Bronchial epithelial cell (primary cell): ENCODE results near the gene DQX1. TPM values are rescaled to one million over a fixed set of nuclear protein-coding genes. Genes with fewer than 3 reads are reported as not detected.

Experiments
- DNase-seq: peaks from one replicate; pipeline ENCODE4 v3.0.0-alpha.2; 2010; ENCODE audit warnings: low read depth
- FAIRE-seq: peaks from 2 replicates; lab custom pipeline; 2011; peaks lifted over from hg19 to GRCh38; lab: Jason Lieb, UNC
- H3K27me3 ChIP-seq: 2 replicates; pipeline ENCODE4 v1.5.1; 2011; ENCODE audit warnings: low read length; ENCODE audit not compliant: control insufficient read depth, insufficient read depth
- H3K36me3 ChIP-seq: 2 replicates; pipeline ENCODE4 v1.5.1; 2011; ENCODE audit warnings: low read length; ENCODE audit not compliant: control insufficient read depth, insufficient read depth
- H3K4me3 ChIP-seq: 2 replicates; pipeline ENCODE4 v1.5.1; 2011; ENCODE audit warnings: mild to moderate bottlenecking, low read depth, low read length, control low read depth
- CTCF ChIP-seq: IDR thresholded peaks from 2 replicates; pipeline ENCODE4 v1.5.1; 2011; ENCODE audit warnings: mild to moderate bottlenecking, moderate library complexity, low read length, control low read depth, inconsistent platforms; ENCODE audit not compliant: insufficient read depth, severe bottlenecking
- total RNA-seq: library from RNA; depleted of rRNA; stranded (reverse); fragments of >200 nt; gene quantifications from 2 replicates; pipeline ENCODE4 v1.2.1, GENCODE V29; 2014

DQX1 gene
- total RNA-seq, 1 donor from 2014 or later, result 1.6 TPM

GRCh38 chr2:74569686-74570085, 43.7 kb upstream of the DQX1 start:
- DNase-seq (no peak), FAIRE-seq (no peak)
- no peaks in the 10 kb centered on the region for H3K27me3 ChIP-seq
- no peaks in the 10 kb centered on the region for H3K36me3 ChIP-seq
- no peak for TF ChIP-seq CTCF
- H3K4me3 ChIP-seq, result no peak overlapping the region

- FAIRE-seq (no peak), DNase-seq (peak; percentile 69)
- TF ChIP-seq CTCF, result no peak
- no peaks in the 10 kb centered on the region for H3K27me3 ChIP-seq
- H3K36me3 ChIP-seq, result no peaks in the 10 kb centered on the region
- H3K4me3 ChIP-seq, result no peak overlapping the region
Measured at GRCh38 chr2:74567881-74568280, 41.9 kb upstream of the DQX1 start.

GRCh38 chr2:74566754-74567085, 40.7 kb upstream of the DQX1 start:
- TF ChIP-seq CTCF, result no peak
- no peaks in the 10 kb centered on the region for H3K27me3 ChIP-seq
- H3K4me3 ChIP-seq, result no peak overlapping the region
- DNase-seq, result peak; percentile 56
- H3K36me3 ChIP-seq, result no peaks in the 10 kb centered on the region
- no peak for FAIRE-seq

- DNase-seq, result no peak
- no peaks in the 10 kb centered on the region for H3K36me3 ChIP-seq
- no peak overlapping the region for H3K4me3 ChIP-seq
- H3K27me3 ChIP-seq, result no peaks in the 10 kb centered on the region
- no peak for TF ChIP-seq CTCF
- no peak for FAIRE-seq
Measured at GRCh38 chr2:74566076-74566753, 40.2 kb upstream of the DQX1 start.

GRCh38 chr2:74564222-74564621, 38.2 kb upstream of the DQX1 start:
- Histone ChIP-seq H3K27me3 (no peaks in the 10 kb centered on the region), H3K36me3 (no peaks in the 10 kb centered on the region), H3K4me3 (no peak overlapping the region)
- DNase-seq (peak; percentile 64), FAIRE-seq (no peak)
- no peak for TF ChIP-seq CTCF
